Measurements from ENCODE around the gene BTG3. TPM values are rescaled to one million over a fixed set of nuclear protein-coding genes. Genes with fewer than 3 reads are reported as not detected.

BTG3 gene
- total and polyA plus RNA-seq, 9 of the 15 experiments (the other 6 are each of a cell fraction or from before 2014, with no cell fraction given): 11.7 to 43.0 (median 29.7) TPM

GRCh38 chr21:17611414-17612022, 1.2 kb downstream of the BTG3 start (continued):
- TF ChIP-seq POU5F1 (IDR thresholded peaks at IDR 0.05; ENCODE audit: borderline replicate concordance, low read depth, low read length, partially characterized antibody): no peak
- no peak for TF ChIP-seq RBM25 (IDR thresholded peaks at IDR 0.05; ENCODE audit: low read depth, low read length, severe bottlenecking)
- TF ChIP-seq ZNF318 (IDR thresholded peaks at IDR 0.05; ENCODE audit: borderline replicate concordance in 1 of 2, low read depth in 1 of 2): no peak
- peak; percentile 31 for TF ChIP-seq GTF2B (IDR thresholded peaks at IDR 0.05; ENCODE audit: extremely low read depth, insufficient read length)
- TF ChIP-seq TSC22D4 (tag; IDR thresholded peaks at IDR 0.05): no peak
- TF ChIP-seq ETV6 (IDR thresholded peaks at IDR 0.05; ENCODE audit: borderline replicate concordance in 1 of 2, low read depth in 2 of 2, low read length in 1 of 2): no peak
- TF ChIP-seq ETV6 (CRISPR knock-in tag; IDR thresholded peaks at IDR 0.05; ENCODE audit: borderline replicate concordance): no peak
- TF ChIP-seq POLR2A (conservative IDR thresholded peaks at IDR 0.05): peak; percentile 78
- no peak for TF ChIP-seq ZNF77 (CRISPR knock-in tag; IDR thresholded peaks at IDR 0.05)
- no peak for TF ChIP-seq ZFPM2 (CRISPR knock-in tag; IDR thresholded peaks at IDR 0.05)
- no peak for TF ChIP-seq FOXO4 (CRISPR knock-in tag; IDR thresholded peaks at IDR 0.05)
- no peak for TF ChIP-seq HDAC6 (IDR thresholded peaks at IDR 0.05; ENCODE audit: low read depth, low read length)
- TF ChIP-seq TFAP4 (CRISPR knock-in tag; IDR thresholded peaks at IDR 0.05; ENCODE audit: borderline replicate concordance): peak; percentile 35; the same call in 1 of the 2 replicates
- no peak for TF ChIP-seq ZNF384 (IDR thresholded peaks at IDR 0.05; ENCODE audit: low read depth, low read length)
- no peak for TF ChIP-seq TCF7L2 (IDR thresholded peaks at IDR 0.05; ENCODE audit: low read depth, low read length)
- no peak for TF ChIP-seq POLR2B (IDR thresholded peaks at IDR 0.05; ENCODE audit: low read depth, partially characterized antibody)
- TF ChIP-seq ZNF146 (CRISPR knock-in tag; IDR thresholded peaks at IDR 0.05; ENCODE audit: unreplicated experiment): no peak

Measured in K562 (cell line).